D721Med (cell line): ENCODE data around the gene PACRG.

Experiments
- DNase-seq: peaks from one replicate; pipeline ENCODE4 v3.0.0; 2011; ENCODE audit warnings: low spot score; ENCODE audit not compliant: insufficient read length
- FAIRE-seq: peaks from 2 replicates; lab custom pipeline; 2011; peaks lifted over from hg19 to GRCh38; lab: Jason Lieb, UNC
- TF ChIP-seq, protein P1 (sequence below): IDR thresholded peaks from 2 replicates; pipeline ENCODE4 v1.5.1; 2012; ENCODE audit warnings: mild to moderate bottlenecking, control low read depth; ENCODE audit not compliant: insufficient read depth; ENCODE audit errors: missing control alignments

PACRG gene

DNA sequence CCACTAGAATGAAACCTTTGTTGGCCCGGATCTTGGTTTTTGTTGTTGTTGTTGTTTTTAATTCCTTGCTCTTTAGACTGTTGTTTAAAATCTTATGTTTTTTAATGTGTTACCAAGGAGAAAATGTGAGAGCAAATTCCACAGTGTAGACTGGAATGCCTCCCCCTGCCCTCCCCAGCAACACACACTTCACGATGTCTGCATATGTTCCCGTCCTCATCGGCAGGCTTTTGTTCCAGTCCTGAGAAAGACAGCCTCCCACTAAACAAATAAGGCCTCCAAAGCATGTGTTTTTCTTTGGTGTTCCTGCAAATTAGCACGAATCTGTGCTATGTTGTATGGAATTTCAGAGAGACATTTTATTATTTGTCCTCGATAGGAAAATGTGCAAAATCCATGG, 423.4 kb downstream of the PACRG start:
- FAIRE-seq (no peak), DNase-seq (no peak)
- TF ChIP-seq, protein P1, sequence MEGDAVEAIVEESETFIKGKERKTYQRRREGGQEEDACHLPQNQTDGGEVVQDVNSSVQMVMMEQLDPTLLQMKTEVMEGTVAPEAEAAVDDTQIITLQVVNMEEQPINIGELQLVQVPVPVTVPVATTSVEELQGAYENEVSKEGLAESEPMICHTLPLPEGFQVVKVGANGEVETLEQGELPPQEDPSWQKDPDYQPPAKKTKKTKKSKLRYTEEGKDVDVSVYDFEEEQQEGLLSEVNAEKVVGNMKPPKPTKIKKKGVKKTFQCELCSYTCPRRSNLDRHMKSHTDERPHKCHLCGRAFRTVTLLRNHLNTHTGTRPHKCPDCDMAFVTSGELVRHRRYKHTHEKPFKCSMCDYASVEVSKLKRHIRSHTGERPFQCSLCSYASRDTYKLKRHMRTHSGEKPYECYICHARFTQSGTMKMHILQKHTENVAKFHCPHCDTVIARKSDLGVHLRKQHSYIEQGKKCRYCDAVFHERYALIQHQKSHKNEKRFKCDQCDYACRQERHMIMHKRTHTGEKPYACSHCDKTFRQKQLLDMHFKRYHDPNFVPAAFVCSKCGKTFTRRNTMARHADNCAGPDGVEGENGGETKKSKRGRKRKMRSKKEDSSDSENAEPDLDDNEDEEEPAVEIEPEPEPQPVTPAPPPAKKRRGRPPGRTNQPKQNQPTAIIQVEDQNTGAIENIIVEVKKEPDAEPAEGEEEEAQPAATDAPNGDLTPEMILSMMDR = no peak

DNA sequence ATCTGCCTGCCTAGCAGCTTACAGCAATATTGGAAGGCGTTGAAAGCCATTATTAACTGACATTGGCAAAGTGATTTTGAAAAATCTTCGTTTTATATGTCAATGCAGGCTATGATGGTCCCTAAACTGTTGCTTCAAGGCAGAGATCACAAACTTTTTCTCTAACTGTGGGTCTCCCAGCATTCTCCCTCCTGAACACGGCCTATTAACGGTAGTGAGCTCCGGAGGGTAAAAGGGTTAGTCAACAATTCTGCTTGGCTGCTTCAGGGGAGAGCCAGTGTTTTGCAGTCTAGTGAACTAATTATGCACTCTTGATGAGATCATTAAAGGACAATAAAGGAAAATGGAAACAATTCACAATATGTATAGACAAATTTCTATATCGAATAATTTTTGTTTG, 424.9 kb downstream of the PACRG start:
- TF ChIP-seq, protein P1 = no peak
- DNase-seq (no peak), FAIRE-seq (no peak)

DNA sequence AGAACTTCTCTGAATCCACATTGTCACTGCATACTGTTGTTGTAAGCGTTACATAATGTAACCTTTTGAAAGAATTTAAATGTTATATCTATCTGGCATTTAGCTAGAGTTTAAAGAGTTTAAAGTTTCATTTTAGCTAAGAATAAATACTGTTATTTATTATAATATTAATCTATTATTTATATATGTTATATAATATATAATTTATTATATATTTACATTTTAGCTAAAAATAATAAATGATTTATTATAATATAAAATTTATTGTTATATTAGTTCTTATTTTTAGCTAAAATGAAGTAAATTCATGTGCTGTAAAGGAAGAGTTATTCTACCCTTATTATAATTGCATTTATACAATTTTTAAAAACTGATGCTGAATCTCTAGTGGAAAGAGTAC, 431.3 kb downstream of the PACRG start:
- DNase-seq (no peak), FAIRE-seq (no peak)
- TF ChIP-seq, protein P1 = no peak

DNA sequence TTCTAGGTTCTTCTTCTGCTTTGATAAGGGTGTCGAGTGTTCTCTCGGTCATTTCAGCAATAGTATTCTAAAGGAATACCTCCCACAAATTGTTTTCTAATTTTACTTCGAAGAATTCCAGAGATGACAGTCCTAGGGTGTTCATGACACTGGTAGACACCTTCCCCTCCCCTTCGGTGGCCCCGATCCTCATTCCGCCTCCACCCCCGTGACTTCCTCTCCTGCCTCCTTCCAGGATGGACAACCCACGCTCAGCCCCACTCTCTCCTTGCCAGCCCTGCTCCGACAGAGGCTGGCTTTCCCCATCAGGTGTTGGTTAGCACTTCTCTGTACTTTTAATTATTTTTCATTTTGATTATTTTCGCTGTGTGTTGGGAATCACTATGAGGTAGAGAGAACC, 431.9 kb downstream of the PACRG start:
- TF ChIP-seq, protein P1 = no peak
- no peak for DNase-seq
- FAIRE-seq = no peak

DNA sequence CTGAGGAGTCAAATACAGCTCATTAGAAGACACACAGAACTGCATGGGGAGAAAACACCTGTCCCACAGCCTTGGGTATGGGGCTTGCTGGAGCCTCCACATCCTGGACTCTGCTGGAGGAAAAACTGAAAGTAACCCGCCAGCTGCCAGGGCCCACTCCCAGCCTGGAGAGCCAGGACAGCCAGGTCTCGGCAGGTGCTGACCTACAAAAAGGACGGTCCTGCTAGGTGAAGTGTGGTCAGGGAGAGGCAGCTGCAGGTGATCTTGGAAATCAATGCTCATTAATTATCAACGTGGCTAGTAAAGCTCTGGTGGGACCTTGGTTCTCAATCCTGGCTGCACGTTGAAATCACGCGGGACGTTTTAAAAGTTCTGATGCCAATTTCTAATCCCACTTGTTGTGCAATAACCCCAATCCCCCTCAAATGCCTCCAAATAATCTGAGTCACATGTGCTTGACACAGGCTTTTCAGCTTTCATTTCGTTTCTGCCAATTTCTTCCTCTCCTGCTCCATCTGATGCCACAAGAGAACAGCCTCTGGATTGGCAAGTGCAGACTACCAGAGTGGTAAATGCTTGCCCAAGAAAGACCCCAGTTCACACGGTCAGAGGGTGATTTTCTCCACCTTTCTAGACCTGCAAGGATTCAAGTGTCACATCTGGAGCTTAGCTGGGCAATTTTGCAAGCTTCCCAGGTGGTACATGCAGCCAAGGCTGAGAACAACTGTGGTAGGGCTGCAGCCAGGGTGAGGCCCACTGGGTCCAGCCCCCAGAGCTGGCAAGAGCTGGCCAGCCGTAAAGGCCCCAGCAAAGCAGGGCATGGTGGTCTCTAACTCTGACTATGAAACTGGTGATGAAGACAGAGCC, 434.5 kb downstream of the PACRG start:
- TF ChIP-seq, protein P1 = no peak
- no peak for FAIRE-seq
- DNase-seq = no peak

DNA sequence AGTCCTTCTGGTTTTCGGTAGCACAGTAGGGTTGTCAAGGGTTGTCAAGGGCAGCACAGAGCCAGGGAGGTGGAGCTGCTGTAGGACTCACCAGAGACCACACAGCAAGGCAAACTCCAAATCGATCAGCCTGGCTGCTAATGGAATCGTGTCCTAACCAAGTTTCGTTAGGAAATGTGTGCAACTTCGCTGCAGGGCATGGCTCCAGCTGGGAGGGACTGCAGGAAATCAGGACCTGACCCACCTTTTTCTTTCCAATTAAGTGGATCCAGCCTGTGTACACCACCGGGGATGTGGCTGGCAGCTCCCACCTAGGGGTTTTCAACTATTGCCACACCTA, 435.1 kb downstream of the PACRG start:
- DNase-seq (no peak), FAIRE-seq (no peak)
- TF ChIP-seq, protein P1 = no peak

DNA sequence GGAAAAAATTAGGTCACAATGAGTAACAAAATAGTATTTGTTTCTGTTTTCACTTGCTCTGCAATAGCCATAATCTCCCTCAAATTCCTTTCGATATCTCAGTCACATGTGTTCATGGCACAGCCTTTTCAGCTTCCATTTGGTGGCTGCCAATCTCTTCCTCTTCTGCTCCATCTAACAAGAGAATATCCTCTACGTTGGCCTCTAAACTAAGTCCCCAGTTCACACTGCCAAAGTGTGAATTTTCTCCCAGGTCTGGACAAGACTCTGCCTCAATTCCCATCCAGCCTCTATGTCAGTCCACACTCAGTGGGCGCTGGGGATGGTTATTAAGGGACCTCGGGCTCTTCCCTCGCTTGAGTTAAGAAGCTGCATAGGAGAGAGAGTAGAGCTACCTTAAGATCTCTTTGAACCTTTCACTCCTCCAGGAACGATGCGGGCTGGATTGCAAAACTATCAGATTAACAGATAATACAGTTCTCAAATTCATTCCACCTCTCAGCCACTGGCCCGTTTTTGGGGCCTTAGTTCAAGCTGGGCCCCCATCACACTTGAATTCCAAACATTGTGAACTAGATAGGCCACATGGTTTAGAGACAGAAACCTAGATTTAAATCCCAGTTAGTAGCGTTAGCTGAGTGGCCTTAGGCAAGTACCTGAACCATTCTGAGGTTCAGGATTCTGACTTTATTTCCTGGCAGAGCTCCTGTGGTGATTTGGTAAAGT, 436.6 kb downstream of the PACRG start:
- FAIRE-seq (no peak), DNase-seq (no peak)
- TF ChIP-seq, protein P1 = no peak
